Endothelial cell of umbilical vein (primary cell): ENCODE data around the gene MRPS12. TPM values are rescaled to one million over a fixed set of nuclear protein-coding genes. Genes with fewer than 3 reads are reported as not detected.

Experiments
- BruUV-seq: library from RNA; stranded (reverse); fragments of 400-500 nt; replicated peaks from 2 replicates; lab custom pipeline; 2021; lab: Mats Ljungman, UMichigan
- CTCF ChIA-PET: fragments of 300-600, 350-600 bp; sonication (Branson Sonifier 250); formaldehyde crosslinking; loops from one replicate; lab custom pipeline; 2021; ENCODE audit warnings: antibody characterized with exemption, inconsistent platforms; lab: Charles Lee
- POLR2A ChIA-PET: fragments of 300-600, 350-600 bp; sonication (Branson Sonifier 250); formaldehyde crosslinking; loops from one replicate; lab custom pipeline; 2021; ENCODE audit warnings: antibody characterized with exemption, inconsistent platforms; lab: Charles Lee
- DNase-seq: peaks from one replicate; pipeline ENCODE4 v3.0.0-alpha.2; 2011; ENCODE audit warnings: low read depth, low spot score
- FAIRE-seq: peaks from 2 replicates; lab custom pipeline; 2011; peaks lifted over from hg19 to GRCh38; lab: Jason Lieb, UNC
- H2AFZ ChIP-seq: 2 replicates; pipeline ENCODE4 v1.6.0; 2012; ENCODE audit warnings: low read depth, low read length, control low read depth, inconsistent platforms
- H3K27ac ChIP-seq: 2 replicates; pipeline ENCODE4 v1.5.1; 2011; ENCODE audit warnings: low read depth, mild to moderate bottlenecking, control low read depth, low read length, moderate library complexity; ENCODE audit not compliant: insufficient read depth
- H3K27me3 ChIP-seq, 2 experiments: 2 replicates each; pipeline versions ENCODE4 v1.6.0 to v1.6.1; 2011; ENCODE audit warnings: low read length in 2 of 2, mixed read lengths in 1 of 2; ENCODE audit not compliant: control insufficient read depth in 2 of 2, insufficient read depth in 2 of 2
- H3K36me3 ChIP-seq, 2 experiments: 2 replicates in 1 of 2; 3 replicates in 1 of 2; pipeline ENCODE4 v1.5.1; 2011; ENCODE audit warnings: low read length in 2 of 2, mild to moderate bottlenecking in 1 of 2, moderate library complexity in 1 of 2; ENCODE audit not compliant: control insufficient read depth in 2 of 2, insufficient read depth in 2 of 2; ENCODE audit errors: extremely low read depth in 1 of 2
- H3K4me1 ChIP-seq: 3 replicates; pipeline ENCODE4 v1.5.1; 2011; ENCODE audit warnings: mild to moderate bottlenecking, low read length; ENCODE audit not compliant: control insufficient read depth, insufficient read depth; ENCODE audit errors: extremely low read depth
- H3K4me2 ChIP-seq: 2 replicates; pipeline ENCODE4 v1.6.1; 2011; ENCODE audit warnings: low read length, control low read depth, mixed read lengths; ENCODE audit not compliant: insufficient read depth
- H3K4me3 ChIP-seq, 3 experiments: fragments of 200-600 bp in 1 of 3; sonication (generic), shearing (Covaris generic) in 1 of 3; replicated peaks in 1 of 3; 2 replicates each; pipeline ENCODE4 v1.5.1; 2011 to 2016; ENCODE audit warnings: control low read depth in 3 of 3, low read length in 3 of 3, mild to moderate bottlenecking in 2 of 3, inconsistent platforms in 1 of 3, low read depth in 1 of 3, moderate library complexity in 1 of 3; ENCODE audit not compliant: insufficient read depth in 1 of 3
- H3K79me2 ChIP-seq: 2 replicates; pipeline ENCODE4 v1.6.0; 2012; ENCODE audit warnings: low read length, inconsistent platforms; ENCODE audit not compliant: control insufficient read depth, insufficient read depth
- H3K9ac ChIP-seq: replicated peaks from 2 replicates; pipeline ENCODE3; 2011; ENCODE audit warnings: low read length, control low read depth; ENCODE audit not compliant: insufficient read depth; ENCODE audit errors: extremely low read depth
- H3K9me1 ChIP-seq: replicated peaks from 3 replicates; pipeline ENCODE4 v1.6.0; 2011; ENCODE audit warnings: mild to moderate bottlenecking, low read length; ENCODE audit not compliant: control insufficient read depth, insufficient read depth; ENCODE audit errors: extremely low read depth
- H3K9me3 ChIP-seq: replicated peaks from 2 replicates; pipeline ENCODE4 v1.5.1; 2012; ENCODE audit warnings: low read length, inconsistent platforms; ENCODE audit not compliant: control insufficient read depth, insufficient read depth
- H4K20me1 ChIP-seq: replicated peaks from 2 replicates; pipeline ENCODE3; 2011; ENCODE audit warnings: mild to moderate bottlenecking, low read length; ENCODE audit not compliant: control insufficient read depth, insufficient read depth; ENCODE audit errors: extremely low read depth
- EZH2 ChIP-seq: IDR thresholded peaks from 2 replicates; pipeline ENCODE4 v1.6.1; 2012; ENCODE audit warnings: borderline replicate concordance, low read depth, mild to moderate bottlenecking, moderate library complexity, low read length, inconsistent platforms; ENCODE audit not compliant: severe bottlenecking
- FOS ChIP-seq: IDR thresholded peaks from 2 replicates; pipeline ENCODE4 v1.6.1; 2011; ENCODE audit warnings: mild to moderate bottlenecking, low read length, moderate library complexity, borderline replicate concordance; ENCODE audit not compliant: insufficient read depth
- GATA2 ChIP-seq: IDR thresholded peaks from 2 replicates; pipeline ENCODE4 v1.7.0; 2011; ENCODE audit warnings: low read depth, mild to moderate bottlenecking, moderate library complexity, mixed read lengths, low read length; ENCODE audit not compliant: insufficient read length, insufficient read depth
- JUN ChIP-seq: IDR thresholded peaks from 2 replicates; pipeline ENCODE4 v1.6.1; 2011; ENCODE audit warnings: borderline replicate concordance, low read depth; ENCODE audit not compliant: insufficient read length, insufficient read depth
- MYC ChIP-seq: IDR thresholded peaks from one replicate; pipeline ENCODE4 v1.6.1; 2011; ENCODE audit warnings: mild to moderate bottlenecking, low read depth, low read length
- POLR2A ChIP-seq: IDR thresholded peaks from 2 replicates; pipeline ENCODE4 v1.6.1; 2012; ENCODE audit warnings: low read depth, mild to moderate bottlenecking, control low read depth, low read length
- POLR2AphosphoS5 ChIP-seq: IDR thresholded peaks from 2 replicates; pipeline ENCODE4 v1.6.1; 2012; ENCODE audit warnings: low read depth, mild to moderate bottlenecking, control low read depth, low read length, moderate library complexity; ENCODE audit not compliant: insufficient read depth
- dilution Hi-C: fragments of 300-500 bp; cut with MboI; formaldehyde crosslinking; loops from one replicate; pipeline ENCODE4 v1.15.0; 2019; ENCODE audit warnings: low sequenced_read_pairs; ENCODE audit not compliant: extremely low pct_ligation_motif_present
- intact Hi-C: fragments of 100-400 bp; cut with micrococcal nuclease; formaldehyde crosslinking; loops from one replicate; pipeline ENCODE4 v1.10.0; 2022
- polyA plus RNA-seq, 4 experiments: library from polyadenylated mRNA; depleted of rRNA in 3 of 4; stranded (reverse) in 3 of 4; unstranded in 1 of 4; fragments of >200 nt; gene quantifications; 2 replicates each; pipeline versions ENCODE4 v1.2.1 to v1.2.3, GENCODE V29; 2011 to 2012; ENCODE audit warnings: missing spikeins in 1 of 4
- total RNA-seq: library from RNA; stranded (reverse); gene quantifications from 2 replicates; pipeline ENCODE4 v1.2.3, GENCODE V29; 2021
- TF ChIP-seq, protein P1 (sequence below): IDR thresholded peaks from 2 replicates; pipeline ENCODE4 v1.6.1; 2011; ENCODE audit not compliant: insufficient read depth, insufficient read length
- TF ChIP-seq, protein P2 (sequence below), 2 donors: IDR thresholded peaks; 1 replicate in 1 of 2; 2 replicates in 1 of 2; pipeline ENCODE4 v1.5.1; 2011; ENCODE audit warnings: low read length in 2 of 2, mild to moderate bottlenecking in 2 of 2, moderate library complexity in 2 of 2, control low read depth in 1 of 2, inconsistent platforms in 1 of 2, low read depth in 1 of 2; ENCODE audit not compliant: insufficient read depth in 1 of 2; ENCODE audit errors: extremely low read depth in 1 of 2

The MRPS12 gene
- total and polyA plus RNA-seq, 2 donors (not counting 3 experiments of a cell fraction or from before 2014, with no cell fraction given), result 49.3 to 86.3 TPM

DNA sequence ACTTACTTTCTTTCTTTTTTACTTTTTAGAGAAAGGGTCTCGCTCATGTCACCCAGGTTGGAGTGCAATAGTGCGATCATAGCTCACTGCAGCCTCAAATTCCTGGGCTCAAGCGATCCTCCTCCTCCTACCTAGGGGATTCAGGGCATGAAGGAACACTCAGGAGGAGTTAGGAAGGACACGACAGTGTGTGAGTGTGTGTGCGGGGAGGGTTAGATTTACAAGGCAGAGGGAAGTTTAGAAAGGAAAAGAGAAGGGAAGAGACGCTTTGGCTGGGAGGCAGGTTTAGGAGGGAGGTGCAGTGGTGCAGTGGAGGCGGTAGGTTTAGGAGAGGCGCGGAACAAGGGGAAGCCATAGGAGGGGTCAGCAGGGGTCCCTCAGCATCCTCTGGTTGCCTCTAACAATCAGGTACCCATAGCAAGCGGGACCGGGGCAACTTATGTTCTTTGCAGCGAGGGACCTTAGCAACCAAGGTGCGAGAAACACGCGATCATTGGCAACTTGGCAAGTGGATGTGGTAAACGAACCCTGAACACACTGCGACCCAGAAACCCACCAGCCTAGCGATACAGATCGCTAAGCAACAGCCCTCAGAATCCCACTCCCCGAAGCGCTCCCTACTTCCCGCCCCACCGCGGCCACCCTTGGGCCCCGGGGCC is 31.8 kb upstream of the MRPS12 start:
- peaks cover 22% of the 10 kb centered on the region for H3K4me1 ChIP-seq
- H4K20me1 ChIP-seq, result no peaks in the 10 kb centered on the region
- H3K27ac ChIP-seq, result peak overlapping the region; percentile 86
- FAIRE-seq (peak; percentile 18), DNase-seq (no peak)
- peak overlapping the region; percentile 62 for H3K4me2 ChIP-seq
- peak overlapping the region; percentile 73 for H3K9ac ChIP-seq
- H3K27me3 ChIP-seq, result no peaks in the 10 kb centered on the region
- H3K9me3 ChIP-seq, result no peaks in the 10 kb centered on the region
- peaks cover 5% of the 10 kb centered on the region for H3K79me2 ChIP-seq
- no peaks in the 10 kb centered on the region for H3K36me3 ChIP-seq
- intact Hi-C loops (loop anchor here (1.0 kb wide), 2 partner anchors 31 to 49 kb away; partner anchors contain the start of genes MRPS12 and SARS2), dilution Hi-C loops (no loop called here)
- H3K9me1 ChIP-seq, result no peaks in the 10 kb centered on the region
- H3K4me3 ChIP-seq, result peak overlapping the region; percentile 49 to 82 (median 53)
- H2AFZ ChIP-seq, result peak overlapping the region; percentile 89
- TSS peak; percentile 49 for BruUV-seq
- ChIA-PET CTCF (interaction anchor here (1.6 kb wide), 1 partner anchor 11 kb away, joined by 4 read pairs; no protein-coding TSS in a partner anchor), POLR2A (no interaction called here)
- no peak for TF ChIP-seq POLR2AphosphoS5
- no peak for TF ChIP-seq JUN
- TF ChIP-seq MYC, result no peak
- no peak for TF ChIP-seq FOS
- no peak for TF ChIP-seq GATA2
- TF ChIP-seq POLR2A, result no peak
- TF ChIP-seq EZH2, result no peak
- TF ChIP-seq, protein P1, sequence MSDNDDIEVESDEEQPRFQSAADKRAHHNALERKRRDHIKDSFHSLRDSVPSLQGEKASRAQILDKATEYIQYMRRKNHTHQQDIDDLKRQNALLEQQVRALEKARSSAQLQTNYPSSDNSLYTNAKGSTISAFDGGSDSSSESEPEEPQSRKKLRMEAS, result no peak
- TF ChIP-seq, protein P2, sequence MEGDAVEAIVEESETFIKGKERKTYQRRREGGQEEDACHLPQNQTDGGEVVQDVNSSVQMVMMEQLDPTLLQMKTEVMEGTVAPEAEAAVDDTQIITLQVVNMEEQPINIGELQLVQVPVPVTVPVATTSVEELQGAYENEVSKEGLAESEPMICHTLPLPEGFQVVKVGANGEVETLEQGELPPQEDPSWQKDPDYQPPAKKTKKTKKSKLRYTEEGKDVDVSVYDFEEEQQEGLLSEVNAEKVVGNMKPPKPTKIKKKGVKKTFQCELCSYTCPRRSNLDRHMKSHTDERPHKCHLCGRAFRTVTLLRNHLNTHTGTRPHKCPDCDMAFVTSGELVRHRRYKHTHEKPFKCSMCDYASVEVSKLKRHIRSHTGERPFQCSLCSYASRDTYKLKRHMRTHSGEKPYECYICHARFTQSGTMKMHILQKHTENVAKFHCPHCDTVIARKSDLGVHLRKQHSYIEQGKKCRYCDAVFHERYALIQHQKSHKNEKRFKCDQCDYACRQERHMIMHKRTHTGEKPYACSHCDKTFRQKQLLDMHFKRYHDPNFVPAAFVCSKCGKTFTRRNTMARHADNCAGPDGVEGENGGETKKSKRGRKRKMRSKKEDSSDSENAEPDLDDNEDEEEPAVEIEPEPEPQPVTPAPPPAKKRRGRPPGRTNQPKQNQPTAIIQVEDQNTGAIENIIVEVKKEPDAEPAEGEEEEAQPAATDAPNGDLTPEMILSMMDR (IDR thresholded peaks at IDR 0.05; ENCODE audit: extremely low read depth in 1 of 2, insufficient read depth in 1 of 2, low read depth in 1 of 2, low read length in 2 of 2), result no peak
